GM23338 (cell line): ENCODE measurements around the gene UNC13D. TPM values are rescaled to one million over a fixed set of nuclear protein-coding genes. Genes with fewer than 3 reads are reported as not detected.

Experiments
- ATAC-seq: fragments of 200-7000 bp; cut with Tn5 transposase; 3 replicates; pipeline ENCODE4 v1.9.1; 2020
- DNase-seq: peaks from one replicate; pipeline ENCODE4 v3.0.0-alpha.2; 2015; ENCODE audit warnings: low spot score
- H2AFZ ChIP-seq: fragments of 200-600 bp; sonication (generic); 2 replicates; pipeline ENCODE4 v1.8.0; 2016; ENCODE audit warnings: antibody characterized with exemption, mild to moderate bottlenecking, moderate library complexity
- H3F3A ChIP-seq: fragments of 200-600 bp; sonication (generic); replicated peaks from 2 replicates; pipeline ENCODE4 v1.8.0; 2017; ENCODE audit warnings: antibody characterized with exemption, mixed run types, low read depth
- H3K27ac ChIP-seq: fragments of 200-600 bp; sonication (generic); 2 replicates; pipeline ENCODE4 v1.6.1; 2016; ENCODE audit warnings: low read depth
- H3K27me3 ChIP-seq: fragments of 200-600 bp; sonication (generic); 2 replicates; pipeline ENCODE4 v1.8.0; 2016; ENCODE audit warnings: mild to moderate bottlenecking, mixed run types, moderate library complexity; ENCODE audit not compliant: insufficient read depth
- H3K36me3 ChIP-seq: fragments of 200-600 bp; sonication (generic); 2 replicates; pipeline ENCODE4 v1.8.0; 2016; ENCODE audit warnings: mild to moderate bottlenecking; ENCODE audit not compliant: insufficient read depth
- H3K4me1 ChIP-seq: fragments of 200-600 bp; sonication (generic); 2 replicates; pipeline ENCODE4 v1.8.0; 2016; ENCODE audit warnings: mild to moderate bottlenecking, moderate library complexity; ENCODE audit not compliant: insufficient read depth
- H3K4me2 ChIP-seq: fragments of 200-600 bp; sonication (generic); 2 replicates; pipeline ENCODE4 v1.7.1; 2017; ENCODE audit warnings: mixed run types
- H3K4me3 ChIP-seq: fragments of 200-600 bp; sonication (generic); 2 replicates; pipeline ENCODE4 v1.6.1; 2016; ENCODE audit warnings: mixed run types
- H3K79me2 ChIP-seq: fragments of 200-600 bp; sonication (generic); replicated peaks from 2 replicates; pipeline ENCODE4 v1.8.0; 2017; ENCODE audit warnings: mild to moderate bottlenecking; ENCODE audit not compliant: insufficient read depth
- H3K9me2 ChIP-seq: fragments of 200-600 bp; sonication (generic); 2 replicates; pipeline ENCODE4 v1.8.0; 2017; ENCODE audit not compliant: insufficient read depth
- H4K20me1 ChIP-seq: fragments of 200-600 bp; sonication (generic); replicated peaks from 2 replicates; pipeline ENCODE4 v1.8.0; 2017; ENCODE audit warnings: mild to moderate bottlenecking; ENCODE audit not compliant: insufficient read depth
- H3K27ac Mint-ChIP-seq: 2 replicates; pipeline ENCODE4 v1.8.0; 2020; ENCODE audit warnings: inconsistent platforms, mild to moderate bottlenecking, moderate library complexity, mixed read lengths
- H3K27me3 Mint-ChIP-seq: 3 replicates; pipeline ENCODE4 v1.8.0; 2022; ENCODE audit warnings: low read depth, mild to moderate bottlenecking, moderate library complexity, mixed read lengths, inconsistent platforms; ENCODE audit not compliant: insufficient read depth, poor library complexity
- H3K36me3 Mint-ChIP-seq: 3 replicates; pipeline ENCODE4 v1.8.0; 2021; ENCODE audit warnings: low read depth, mild to moderate bottlenecking, inconsistent platforms, moderate library complexity, mixed read lengths
- H3K4me1 Mint-ChIP-seq: 3 replicates; pipeline ENCODE4 v1.8.0; 2020; ENCODE audit warnings: mild to moderate bottlenecking, inconsistent platforms, mixed read lengths
- H3K4me3 Mint-ChIP-seq: 3 replicates; pipeline ENCODE4 v1.8.0; 2021; ENCODE audit warnings: moderate library complexity, mild to moderate bottlenecking, inconsistent platforms, mixed read lengths
- H3K9me3 Mint-ChIP-seq: 3 replicates; pipeline ENCODE4 v1.8.0; 2020; ENCODE audit warnings: moderate library complexity, mild to moderate bottlenecking, inconsistent platforms, mixed read lengths
- CREB1 ChIP-seq: fragments of 250-450 bp; sonication (Bioruptor Pico); IDR thresholded peaks from 2 replicates; pipeline ENCODE4 v1.5.0; 2020; ENCODE audit warnings: low read depth, mild to moderate bottlenecking, moderate library complexity
- EZH2 ChIP-seq: fragments of 200-600 bp; sonication (generic); IDR thresholded peaks from one replicate; pipeline ENCODE4 v1.8.0; 2017; ENCODE audit warnings: antibody characterized with exemption, mild to moderate bottlenecking, low read depth; ENCODE audit not compliant: unreplicated experiment
- EZH2phosphoT487 ChIP-seq: fragments of 200-600 bp; sonication (generic); IDR thresholded peaks from one replicate; pipeline ENCODE4 v1.8.1; 2018; ENCODE audit warnings: antibody characterized with exemption; ENCODE audit not compliant: unreplicated experiment
- JUNB ChIP-seq: IDR thresholded peaks from one replicate; pipeline ENCODE4 v1.6.1; 2016; ENCODE audit warnings: antibody characterized with exemption; ENCODE audit not compliant: unreplicated experiment
- NANOG ChIP-seq: IDR thresholded peaks from 2 replicates; pipeline ENCODE4 v1.6.1; 2016; ENCODE audit warnings: antibody characterized with exemption, borderline replicate concordance
- POLR2AphosphoS5 ChIP-seq: IDR thresholded peaks from 2 replicates; pipeline ENCODE4 v1.6.1; 2016; ENCODE audit warnings: antibody characterized with exemption, low read depth
- STAT1 ChIP-seq: IDR thresholded peaks from one replicate; pipeline ENCODE4 v1.6.1; 2016; ENCODE audit warnings: antibody characterized with exemption; ENCODE audit not compliant: unreplicated experiment
- ZNF114 ChIP-seq: fragments of 250-450 bp; sonication (Bioruptor Pico); IDR thresholded peaks from 2 replicates; pipeline ENCODE4 v1.5.0; 2020; ENCODE audit warnings: mild to moderate bottlenecking, moderate library complexity
- ZNF331 ChIP-seq: fragments of 250-450 bp; sonication (Bioruptor Pico); IDR thresholded peaks from 2 replicates; pipeline ENCODE4 v1.5.0; 2020; ENCODE audit warnings: low read depth, mild to moderate bottlenecking, moderate library complexity
- polyA plus RNA-seq: library from polyadenylated mRNA; unstranded; fragments of >200 nt; fragmentation: Nextera tagmentation; extraction: Ambion mirVana; gene quantifications from 2 replicates; pipeline ENCODE4 v1.2.1, GENCODE V29; 2016
- total RNA-seq: library from RNA; depleted of rRNA; stranded (reverse); fragments of >200 nt; shearing (Covaris generic); gene quantifications from 2 replicates; pipeline ENCODE4 v1.2.3, GENCODE V29; 2014
- TF ChIP-seq, protein P1 (sequence below): IDR thresholded peaks from 2 replicates; pipeline ENCODE4 v1.6.1; 2016; ENCODE audit warnings: antibody characterized with exemption
- TF ChIP-seq, protein P2 (sequence below): IDR thresholded peaks from one replicate; pipeline ENCODE4 v1.6.1; 2018; ENCODE audit warnings: antibody characterized with exemption; ENCODE audit not compliant: unreplicated experiment
- TF ChIP-seq, protein P3 (sequence below): fragments of 250-450 bp; sonication (Bioruptor Pico); IDR thresholded peaks from 2 replicates; pipeline ENCODE4 v1.5.0; 2020; ENCODE audit warnings: mild to moderate bottlenecking, moderate library complexity
- TF ChIP-seq, protein P4 (sequence below), 2 experiments: fragments of 200-600 bp in 1 of 2; sonication (generic) in 1 of 2; conservative IDR thresholded peaks; 2 replicates each; pipeline versions ENCODE4 v1.5.1 to v1.6.1; 2016 to 2017; ENCODE audit warnings: antibody characterized with exemption in 2 of 2, low read depth in 2 of 2, mild to moderate bottlenecking in 2 of 2, moderate library complexity in 1 of 2

UNC13D gene
- total and polyA plus RNA-seq, 2 experiments from 2014 or later = 5.9 to 10.8 TPM

DNA sequence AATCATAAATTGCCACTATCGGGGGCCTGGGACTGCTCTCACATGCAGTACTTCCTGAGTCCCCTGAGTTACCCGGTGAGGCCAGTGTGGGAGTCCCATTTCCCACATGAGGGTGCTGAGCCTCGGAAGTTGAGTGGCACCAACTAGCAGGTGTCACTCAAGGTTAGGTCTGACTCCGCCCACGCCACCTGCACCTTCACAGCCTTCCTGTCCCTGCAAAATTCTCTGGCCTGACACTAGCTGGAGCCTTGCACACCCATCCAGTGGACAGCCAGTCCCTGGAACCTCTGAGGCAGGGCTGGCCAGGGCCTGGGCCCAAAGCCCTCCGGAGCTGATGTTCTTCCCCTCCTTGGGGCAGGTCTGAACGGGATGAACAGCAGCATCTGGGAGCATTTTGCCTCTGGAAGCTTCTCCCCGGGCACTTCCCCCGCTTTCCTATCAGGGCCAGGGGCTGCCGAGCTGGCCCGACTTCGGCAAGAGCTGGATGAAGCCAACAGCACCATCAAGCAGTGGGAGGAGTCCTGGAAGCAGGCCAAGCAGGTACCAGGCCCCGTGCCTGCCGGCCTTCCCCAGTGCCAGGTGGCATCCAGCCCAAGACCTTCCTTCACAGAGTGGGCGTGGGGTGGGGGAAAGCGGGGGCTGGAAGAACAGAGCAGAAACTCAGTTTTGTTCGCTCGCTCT is 21.9 kb downstream of the UNC13D start:
- Histone ChIP-seq H3K4me2 (no peak overlapping the region), H3K27me3 (no peaks in the 10 kb centered on the region), H3F3A (peaks cover 13% of the 10 kb centered on the region; the same call in 1 of the 2 replicates), H2AFZ (no peak overlapping the region), H3K4me1 (peaks cover 5% of the 10 kb centered on the region), H4K20me1 (no peaks in the 10 kb centered on the region; the same call in 1 of the 2 replicates), H3K27ac (no peak overlapping the region), H3K36me3 (no peaks in the 10 kb centered on the region; the same call in none of the 2 replicates), H3K4me3 (no peak overlapping the region), H3K9me2 (no peaks in the 10 kb centered on the region), H3K79me2 (no peaks in the 10 kb centered on the region)
- peaks cover 4% of the 10 kb centered on the region for H3K27me3 Mint-ChIP-seq
- no peak overlapping the region for H3K4me3 Mint-ChIP-seq
- H3K9me3 Mint-ChIP-seq = no peaks in the 10 kb centered on the region
- no peak for ATAC-seq
- no peak overlapping the region; the same call in 1 of the 2 replicates for H3K27ac Mint-ChIP-seq
- peaks cover 41% of the 10 kb centered on the region for H3K36me3 Mint-ChIP-seq
- TF ChIP-seq JUNB (no peak), ZNF331 (CRISPR knock-in tag) (no peak), STAT1 (no peak), CREB1 (no peak), ZNF114 (no peak), NANOG (no peak), EZH2phosphoT487 (no peak), POLR2AphosphoS5 (no peak), EZH2 (no peak)
- TF ChIP-seq, protein P1, sequence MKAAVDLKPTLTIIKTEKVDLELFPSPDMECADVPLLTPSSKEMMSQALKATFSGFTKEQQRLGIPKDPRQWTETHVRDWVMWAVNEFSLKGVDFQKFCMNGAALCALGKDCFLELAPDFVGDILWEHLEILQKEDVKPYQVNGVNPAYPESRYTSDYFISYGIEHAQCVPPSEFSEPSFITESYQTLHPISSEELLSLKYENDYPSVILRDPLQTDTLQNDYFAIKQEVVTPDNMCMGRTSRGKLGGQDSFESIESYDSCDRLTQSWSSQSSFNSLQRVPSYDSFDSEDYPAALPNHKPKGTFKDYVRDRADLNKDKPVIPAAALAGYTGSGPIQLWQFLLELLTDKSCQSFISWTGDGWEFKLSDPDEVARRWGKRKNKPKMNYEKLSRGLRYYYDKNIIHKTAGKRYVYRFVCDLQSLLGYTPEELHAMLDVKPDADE = no peak
- TF ChIP-seq, protein P2, sequence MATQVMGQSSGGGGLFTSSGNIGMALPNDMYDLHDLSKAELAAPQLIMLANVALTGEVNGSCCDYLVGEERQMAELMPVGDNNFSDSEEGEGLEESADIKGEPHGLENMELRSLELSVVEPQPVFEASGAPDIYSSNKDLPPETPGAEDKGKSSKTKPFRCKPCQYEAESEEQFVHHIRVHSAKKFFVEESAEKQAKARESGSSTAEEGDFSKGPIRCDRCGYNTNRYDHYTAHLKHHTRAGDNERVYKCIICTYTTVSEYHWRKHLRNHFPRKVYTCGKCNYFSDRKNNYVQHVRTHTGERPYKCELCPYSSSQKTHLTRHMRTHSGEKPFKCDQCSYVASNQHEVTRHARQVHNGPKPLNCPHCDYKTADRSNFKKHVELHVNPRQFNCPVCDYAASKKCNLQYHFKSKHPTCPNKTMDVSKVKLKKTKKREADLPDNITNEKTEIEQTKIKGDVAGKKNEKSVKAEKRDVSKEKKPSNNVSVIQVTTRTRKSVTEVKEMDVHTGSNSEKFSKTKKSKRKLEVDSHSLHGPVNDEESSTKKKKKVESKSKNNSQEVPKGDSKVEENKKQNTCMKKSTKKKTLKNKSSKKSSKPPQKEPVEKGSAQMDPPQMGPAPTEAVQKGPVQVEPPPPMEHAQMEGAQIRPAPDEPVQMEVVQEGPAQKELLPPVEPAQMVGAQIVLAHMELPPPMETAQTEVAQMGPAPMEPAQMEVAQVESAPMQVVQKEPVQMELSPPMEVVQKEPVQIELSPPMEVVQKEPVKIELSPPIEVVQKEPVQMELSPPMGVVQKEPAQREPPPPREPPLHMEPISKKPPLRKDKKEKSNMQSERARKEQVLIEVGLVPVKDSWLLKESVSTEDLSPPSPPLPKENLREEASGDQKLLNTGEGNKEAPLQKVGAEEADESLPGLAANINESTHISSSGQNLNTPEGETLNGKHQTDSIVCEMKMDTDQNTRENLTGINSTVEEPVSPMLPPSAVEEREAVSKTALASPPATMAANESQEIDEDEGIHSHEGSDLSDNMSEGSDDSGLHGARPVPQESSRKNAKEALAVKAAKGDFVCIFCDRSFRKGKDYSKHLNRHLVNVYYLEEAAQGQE = no peak
- TF ChIP-seq, protein P3, sequence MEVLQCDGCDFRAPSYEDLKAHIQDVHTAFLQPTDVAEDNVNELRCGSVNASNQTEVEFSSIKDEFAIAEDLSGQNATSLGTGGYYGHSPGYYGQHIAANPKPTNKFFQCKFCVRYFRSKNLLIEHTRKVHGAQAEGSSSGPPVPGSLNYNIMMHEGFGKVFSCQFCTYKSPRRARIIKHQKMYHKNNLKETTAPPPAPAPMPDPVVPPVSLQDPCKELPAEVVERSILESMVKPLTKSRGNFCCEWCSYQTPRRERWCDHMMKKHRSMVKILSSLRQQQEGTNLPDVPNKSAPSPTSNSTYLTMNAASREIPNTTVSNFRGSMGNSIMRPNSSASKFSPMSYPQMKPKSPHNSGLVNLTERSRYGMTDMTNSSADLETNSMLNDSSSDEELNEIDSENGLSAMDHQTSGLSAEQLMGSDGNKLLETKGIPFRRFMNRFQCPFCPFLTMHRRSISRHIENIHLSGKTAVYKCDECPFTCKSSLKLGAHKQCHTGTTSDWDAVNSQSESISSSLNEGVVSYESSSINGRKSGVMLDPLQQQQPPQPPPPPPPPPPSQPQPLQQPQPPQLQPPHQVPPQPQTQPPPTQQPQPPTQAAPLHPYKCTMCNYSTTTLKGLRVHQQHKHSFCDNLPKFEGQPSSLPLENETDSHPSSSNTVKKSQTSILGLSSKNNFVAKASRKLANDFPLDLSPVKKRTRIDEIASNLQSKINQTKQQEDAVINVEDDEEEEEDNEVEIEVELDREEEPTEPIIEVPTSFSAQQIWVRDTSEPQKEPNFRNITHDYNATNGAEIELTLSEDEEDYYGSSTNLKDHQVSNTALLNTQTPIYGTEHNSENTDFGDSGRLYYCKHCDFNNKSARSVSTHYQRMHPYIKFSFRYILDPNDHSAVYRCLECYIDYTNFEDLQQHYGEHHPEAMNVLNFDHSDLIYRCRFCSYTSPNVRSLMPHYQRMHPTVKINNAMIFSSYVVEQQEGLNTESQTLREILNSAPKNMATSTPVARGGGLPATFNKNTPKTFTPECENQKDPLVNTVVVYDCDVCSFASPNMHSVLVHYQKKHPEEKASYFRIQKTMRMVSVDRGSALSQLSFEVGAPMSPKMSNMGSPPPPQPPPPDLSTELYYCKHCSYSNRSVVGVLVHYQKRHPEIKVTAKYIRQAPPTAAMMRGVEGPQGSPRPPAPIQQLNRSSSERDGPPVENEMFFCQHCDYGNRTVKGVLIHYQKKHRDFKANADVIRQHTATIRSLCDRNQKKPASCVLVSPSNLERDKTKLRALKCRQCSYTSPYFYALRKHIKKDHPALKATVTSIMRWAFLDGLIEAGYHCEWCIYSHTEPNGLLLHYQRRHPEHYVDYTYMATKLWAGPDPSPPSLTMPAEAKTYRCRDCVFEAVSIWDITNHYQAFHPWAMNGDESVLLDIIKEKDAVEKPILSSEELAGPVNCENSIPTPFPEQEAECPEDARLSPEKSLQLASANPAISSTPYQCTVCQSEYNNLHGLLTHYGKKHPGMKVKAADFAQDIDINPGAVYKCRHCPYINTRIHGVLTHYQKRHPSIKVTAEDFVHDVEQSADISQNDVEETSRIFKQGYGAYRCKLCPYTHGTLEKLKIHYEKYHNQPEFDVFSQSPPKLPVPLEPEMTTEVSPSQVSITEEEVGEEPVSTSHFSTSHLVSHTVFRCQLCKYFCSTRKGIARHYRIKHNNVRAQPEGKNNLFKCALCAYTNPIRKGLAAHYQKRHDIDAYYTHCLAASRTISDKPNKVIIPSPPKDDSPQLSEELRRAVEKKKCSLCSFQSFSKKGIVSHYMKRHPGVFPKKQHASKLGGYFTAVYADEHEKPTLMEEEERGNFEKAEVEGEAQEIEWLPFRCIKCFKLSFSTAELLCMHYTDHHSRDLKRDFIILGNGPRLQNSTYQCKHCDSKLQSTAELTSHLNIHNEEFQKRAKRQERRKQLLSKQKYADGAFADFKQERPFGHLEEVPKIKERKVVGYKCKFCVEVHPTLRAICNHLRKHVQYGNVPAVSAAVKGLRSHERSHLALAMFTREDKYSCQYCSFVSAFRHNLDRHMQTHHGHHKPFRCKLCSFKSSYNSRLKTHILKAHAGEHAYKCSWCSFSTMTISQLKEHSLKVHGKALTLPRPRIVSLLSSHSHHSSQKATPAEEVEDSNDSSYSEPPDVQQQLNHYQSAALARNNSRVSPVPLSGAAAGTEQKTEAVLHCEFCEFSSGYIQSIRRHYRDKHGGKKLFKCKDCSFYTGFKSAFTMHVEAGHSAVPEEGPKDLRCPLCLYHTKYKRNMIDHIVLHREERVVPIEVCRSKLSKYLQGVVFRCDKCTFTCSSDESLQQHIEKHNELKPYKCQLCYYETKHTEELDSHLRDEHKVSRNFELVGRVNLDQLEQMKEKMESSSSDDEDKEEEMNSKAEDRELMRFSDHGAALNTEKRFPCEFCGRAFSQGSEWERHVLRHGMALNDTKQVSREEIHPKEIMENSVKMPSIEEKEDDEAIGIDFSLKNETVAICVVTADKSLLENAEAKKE (CRISPR knock-in tag) = no peak
- TF ChIP-seq, protein P4, sequence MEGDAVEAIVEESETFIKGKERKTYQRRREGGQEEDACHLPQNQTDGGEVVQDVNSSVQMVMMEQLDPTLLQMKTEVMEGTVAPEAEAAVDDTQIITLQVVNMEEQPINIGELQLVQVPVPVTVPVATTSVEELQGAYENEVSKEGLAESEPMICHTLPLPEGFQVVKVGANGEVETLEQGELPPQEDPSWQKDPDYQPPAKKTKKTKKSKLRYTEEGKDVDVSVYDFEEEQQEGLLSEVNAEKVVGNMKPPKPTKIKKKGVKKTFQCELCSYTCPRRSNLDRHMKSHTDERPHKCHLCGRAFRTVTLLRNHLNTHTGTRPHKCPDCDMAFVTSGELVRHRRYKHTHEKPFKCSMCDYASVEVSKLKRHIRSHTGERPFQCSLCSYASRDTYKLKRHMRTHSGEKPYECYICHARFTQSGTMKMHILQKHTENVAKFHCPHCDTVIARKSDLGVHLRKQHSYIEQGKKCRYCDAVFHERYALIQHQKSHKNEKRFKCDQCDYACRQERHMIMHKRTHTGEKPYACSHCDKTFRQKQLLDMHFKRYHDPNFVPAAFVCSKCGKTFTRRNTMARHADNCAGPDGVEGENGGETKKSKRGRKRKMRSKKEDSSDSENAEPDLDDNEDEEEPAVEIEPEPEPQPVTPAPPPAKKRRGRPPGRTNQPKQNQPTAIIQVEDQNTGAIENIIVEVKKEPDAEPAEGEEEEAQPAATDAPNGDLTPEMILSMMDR (conservative IDR thresholded peaks at IDR 0.05; ENCODE audit: low read depth in 2 of 2) = no peak
- peaks cover 5% of the 10 kb centered on the region; the same call in 2 of the 3 replicates for H3K4me1 Mint-ChIP-seq
- DNase-seq = no peak
